HG02885 (cell line): ENCODE results near the gene MRGPRF.

Experiments used
- ATAC-seq: cut with Tn5 transposase; IDR thresholded peaks from one replicate; pipeline ENCODE4 v1.9.1; 2021; ENCODE audit warnings: mild to moderate bottlenecking; ENCODE audit not compliant: unreplicated experiment, poor library complexity

MRGPRF gene, protein sequence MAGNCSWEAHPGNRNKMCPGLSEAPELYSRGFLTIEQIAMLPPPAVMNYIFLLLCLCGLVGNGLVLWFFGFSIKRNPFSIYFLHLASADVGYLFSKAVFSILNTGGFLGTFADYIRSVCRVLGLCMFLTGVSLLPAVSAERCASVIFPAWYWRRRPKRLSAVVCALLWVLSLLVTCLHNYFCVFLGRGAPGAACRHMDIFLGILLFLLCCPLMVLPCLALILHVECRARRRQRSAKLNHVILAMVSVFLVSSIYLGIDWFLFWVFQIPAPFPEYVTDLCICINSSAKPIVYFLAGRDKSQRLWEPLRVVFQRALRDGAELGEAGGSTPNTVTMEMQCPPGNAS

DNA sequence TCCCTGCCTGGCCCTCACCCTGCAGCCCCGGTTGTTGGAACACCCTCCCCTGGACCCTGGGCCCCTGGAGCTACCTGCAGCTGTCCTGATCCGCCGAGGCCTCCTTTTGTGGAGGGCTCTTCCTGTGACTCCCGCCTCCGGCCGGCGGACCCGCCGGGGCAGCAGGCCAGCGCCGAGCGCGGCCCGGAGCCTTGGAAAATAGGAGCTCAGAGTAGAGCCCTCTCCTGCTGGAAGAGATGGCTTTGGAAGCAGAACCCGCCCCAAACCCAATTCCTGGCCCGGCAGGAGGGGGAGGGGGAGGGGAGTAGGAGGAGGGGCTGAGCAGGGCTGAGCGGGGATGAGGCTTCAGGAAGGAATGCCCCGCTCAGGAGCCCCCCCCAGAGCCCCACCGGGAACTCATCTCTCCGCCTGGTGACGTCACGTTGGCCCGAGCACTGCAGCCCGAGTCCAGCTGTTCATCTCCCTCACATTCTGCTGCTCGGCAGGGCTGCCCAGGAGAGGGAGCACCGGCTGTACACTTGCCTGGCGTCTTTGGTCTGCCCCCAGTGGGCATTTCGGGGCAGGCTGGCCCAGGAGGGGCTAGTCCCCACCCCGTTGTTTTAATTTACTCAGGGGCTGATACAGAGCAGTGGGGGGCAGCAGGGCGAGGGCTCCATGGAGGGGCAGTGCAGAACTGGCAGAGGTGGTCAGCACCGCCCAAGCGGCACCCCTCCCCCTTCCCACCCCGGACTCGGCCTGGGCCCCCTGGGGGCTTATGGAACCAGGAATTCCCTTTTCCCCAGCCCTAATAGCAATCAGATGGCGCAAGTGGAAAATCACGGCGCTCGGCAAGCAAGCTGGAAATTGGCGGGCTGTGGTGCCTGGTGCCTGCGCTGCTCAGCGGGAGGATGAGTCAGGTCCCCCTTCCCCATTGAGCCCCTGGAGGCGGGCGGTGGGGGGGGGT is at the start of gene MRGPRF:
Gene MRGPRF, minus strand, starts transcription at position 238 of the 943 bp plus-strand sequence. CDS start 3,345 bp downstream, outside the sequence.
- no peak for ATAC-seq

DNA sequence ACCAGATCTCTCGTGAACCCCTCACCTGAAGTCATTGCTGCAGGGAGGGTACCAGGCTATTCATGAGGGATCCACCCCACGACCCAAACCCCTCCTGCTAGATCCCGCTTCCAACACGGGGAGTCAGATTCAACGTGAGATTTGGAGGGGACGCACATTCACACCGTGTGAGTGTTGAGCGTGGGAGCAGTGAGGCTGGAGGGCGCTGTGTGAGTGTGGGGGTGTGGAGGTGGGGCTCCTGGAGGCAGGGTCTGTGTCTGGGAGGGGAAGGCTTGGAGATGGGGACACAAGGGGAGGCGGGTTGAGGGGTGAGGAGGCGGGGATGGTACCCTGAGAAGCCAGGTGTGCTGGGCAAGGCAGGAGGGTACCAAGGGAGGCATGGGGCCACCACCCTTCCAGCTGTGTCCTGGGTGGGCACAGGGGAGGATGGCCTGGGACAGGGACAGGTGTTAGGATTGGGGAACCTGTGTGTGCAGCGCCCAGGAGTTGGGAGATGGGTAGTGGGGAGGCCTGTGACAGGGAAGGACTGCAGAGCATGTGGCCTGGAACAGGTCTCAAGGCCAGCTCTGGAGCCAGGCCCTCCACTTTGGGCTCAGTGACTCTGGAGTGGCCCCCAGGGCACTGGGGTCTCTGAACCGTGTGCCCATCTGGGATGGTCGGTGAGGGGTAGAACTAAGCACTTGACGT is 49.3 kb upstream of the MRGPRF start:
- ATAC-seq, result no peak

DNA sequence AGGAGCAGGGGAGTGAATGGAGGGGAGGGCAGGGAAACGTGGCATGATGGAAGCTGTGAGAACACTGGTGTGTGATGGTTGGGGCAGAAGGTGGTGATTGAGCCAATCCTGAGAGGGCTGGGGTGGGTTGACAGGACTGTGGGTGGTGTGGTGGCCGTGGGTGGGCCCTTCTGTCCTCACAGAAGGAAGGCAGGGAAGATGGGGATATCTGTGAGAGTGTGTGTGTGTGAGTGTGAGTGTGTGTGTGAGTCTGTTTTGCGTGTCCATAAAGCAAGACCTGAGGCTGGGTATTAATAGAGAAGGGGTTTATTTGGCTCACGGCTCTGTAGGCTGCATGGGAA is 48.6 kb upstream of the MRGPRF start:
- ATAC-seq, result no peak

DNA sequence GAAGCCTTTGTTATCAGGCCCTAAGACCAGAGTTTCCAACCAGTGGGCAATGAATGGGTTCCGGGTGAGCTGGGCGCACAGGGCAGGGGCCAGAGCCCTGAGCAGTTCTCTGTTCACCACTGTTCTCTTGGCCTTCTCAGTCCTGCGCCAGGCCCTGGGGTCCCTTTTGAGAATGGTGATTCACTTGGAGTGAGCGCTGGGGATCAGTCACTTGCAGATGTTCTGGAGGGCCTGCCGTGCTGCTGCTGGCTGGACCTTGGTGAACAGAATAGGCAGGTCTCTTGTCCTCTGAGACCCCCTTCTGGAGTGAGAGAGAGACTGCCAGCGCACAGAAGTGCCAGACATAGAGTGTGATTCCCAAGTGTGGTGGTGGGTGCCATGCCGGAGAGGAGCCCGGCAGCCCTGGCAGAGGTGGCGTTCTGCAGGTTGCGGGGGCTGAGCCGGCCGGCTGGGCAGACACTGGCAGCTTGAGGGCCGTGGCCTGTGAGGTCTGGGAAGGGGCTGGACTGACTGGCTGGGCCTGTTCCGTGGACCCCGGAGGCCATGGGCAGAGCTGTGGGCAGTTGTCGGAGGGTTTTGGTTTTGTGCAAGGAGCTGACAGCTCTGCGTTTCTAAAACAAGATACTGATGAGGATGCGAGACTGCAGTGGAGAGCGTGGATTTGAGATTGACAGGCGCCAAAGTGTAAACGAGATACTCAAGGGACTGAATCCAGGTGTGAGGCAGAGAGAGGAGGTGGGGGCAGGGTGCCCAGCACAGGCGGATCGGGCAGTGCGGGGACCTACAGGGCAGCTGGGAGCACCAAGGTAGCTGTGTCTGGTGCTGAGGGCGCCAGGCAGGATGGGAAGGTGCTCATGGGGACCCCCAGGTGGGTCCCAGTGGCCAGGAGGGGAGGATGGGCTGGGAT is 48.0 kb upstream of the MRGPRF start:
- no peak for ATAC-seq

DNA sequence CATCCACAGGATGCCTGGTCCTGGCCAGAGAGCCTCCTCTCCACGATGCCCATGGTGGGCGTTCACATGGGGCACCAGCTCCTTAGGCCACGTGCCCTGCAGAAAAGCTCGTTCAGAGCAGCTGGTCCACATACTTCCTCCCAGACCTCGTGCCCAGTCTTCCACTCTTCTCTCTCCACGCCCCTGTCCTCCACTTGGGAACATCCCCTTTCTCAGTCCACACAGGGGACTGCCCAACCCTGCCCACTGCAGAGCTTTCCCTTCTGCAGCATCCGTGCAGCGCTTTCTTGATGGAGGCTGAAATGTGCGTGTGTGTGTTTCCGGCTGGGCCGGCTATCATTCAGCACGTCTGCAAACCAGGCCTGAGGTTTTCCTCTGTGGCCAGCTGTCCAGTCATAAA is 46.9 kb upstream of the MRGPRF start:
- ATAC-seq, result no peak

DNA sequence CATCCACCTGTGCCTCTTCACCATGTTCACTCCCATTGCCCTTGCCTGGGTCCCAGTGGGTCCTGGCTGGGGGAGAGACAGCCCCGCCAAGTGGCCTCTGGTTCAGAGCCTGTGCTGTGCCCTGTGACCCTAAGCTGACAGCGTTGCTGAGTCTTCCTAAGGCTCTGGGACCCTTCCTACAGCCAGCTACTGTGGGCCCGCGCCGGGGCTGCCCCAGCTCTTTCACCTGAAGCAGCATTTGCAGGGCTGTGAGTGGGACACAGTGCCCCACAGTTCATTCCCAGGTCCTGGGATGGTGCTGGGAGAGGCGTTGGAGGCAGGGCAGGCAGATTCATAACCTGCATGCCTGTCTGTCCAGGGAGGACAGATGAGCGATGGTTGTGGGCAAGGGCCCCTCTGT is 46.4 kb upstream of the MRGPRF start:
- ATAC-seq, result no peak

DNA sequence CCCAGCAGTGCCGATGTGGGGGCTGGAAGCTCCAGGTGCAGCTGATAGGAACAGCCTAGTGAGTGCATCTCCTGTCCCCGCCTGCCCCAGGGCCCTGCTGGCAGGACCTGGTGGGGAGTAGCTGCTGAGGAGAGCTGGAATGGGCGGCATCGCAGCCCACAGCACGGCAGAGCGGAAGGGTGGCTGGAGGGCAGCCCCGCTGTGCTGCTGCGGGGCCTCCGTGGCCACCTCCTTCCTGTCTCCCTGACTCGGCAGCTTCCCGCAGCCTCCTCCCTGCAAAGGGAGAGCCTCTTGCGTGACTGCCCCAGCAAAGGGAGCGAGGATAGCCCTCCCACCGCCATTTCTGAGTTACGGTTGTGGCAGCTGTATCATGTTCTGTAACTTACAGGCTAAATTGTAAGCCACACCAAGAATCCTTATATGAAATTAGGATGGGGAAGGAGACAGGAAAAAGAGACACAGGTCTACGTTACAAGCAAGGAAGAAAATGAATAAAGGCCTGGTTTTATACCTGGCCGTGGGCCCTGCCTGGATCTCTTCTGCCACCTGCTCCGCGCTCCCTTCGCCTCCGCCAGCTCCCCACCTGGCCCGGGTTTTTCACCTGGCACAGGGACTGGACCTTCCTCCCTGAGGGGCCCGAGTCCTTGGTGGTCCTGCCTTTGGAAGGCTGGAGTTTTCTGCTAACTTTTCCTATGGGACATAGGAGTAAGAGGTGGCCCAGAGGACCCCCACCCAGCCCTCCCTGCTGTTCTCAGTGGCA is 45.6 kb upstream of the MRGPRF start:
- no peak for ATAC-seq

DNA sequence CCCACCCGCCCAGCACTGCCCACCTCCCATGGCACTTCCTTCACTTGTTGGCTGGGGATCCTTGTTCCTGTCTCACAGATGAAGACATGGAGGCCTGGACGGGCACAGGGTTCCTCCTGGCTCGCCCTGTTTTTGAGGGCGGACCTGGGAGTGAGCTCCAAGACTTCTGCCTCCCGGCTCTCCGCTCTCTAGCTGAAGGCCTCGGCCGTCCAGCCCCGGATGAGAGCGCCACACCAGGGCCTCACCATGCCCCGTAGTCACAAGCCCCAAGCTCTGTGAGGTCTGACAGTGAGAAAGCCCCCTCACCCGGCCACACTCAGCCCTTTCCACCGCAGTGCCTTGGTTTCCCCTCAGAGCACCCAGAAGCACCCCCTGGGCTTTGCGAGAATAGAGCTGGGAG is 44.8 kb upstream of the MRGPRF start:
- no peak for ATAC-seq

DNA sequence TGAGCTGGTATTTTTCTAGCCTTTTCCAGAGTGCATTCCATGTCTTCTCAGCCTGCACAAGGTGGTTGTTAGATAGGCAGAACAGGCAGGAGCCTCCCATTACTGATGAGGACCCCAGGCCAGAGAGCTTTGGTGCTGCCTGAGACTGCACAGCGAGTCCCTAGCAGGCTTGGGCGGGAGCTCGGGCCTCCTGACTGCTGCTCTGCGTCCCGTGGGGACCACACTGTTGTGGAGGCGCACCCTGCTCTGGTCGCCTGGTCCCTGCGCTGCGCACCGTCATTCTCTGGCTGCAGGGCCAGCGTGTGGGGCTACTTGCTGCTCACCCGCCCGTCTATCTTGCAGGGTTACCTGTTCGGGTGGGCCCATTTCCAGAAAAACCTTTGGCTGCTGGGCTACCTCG is 44.2 kb upstream of the MRGPRF start:
- no peak for ATAC-seq

DNA sequence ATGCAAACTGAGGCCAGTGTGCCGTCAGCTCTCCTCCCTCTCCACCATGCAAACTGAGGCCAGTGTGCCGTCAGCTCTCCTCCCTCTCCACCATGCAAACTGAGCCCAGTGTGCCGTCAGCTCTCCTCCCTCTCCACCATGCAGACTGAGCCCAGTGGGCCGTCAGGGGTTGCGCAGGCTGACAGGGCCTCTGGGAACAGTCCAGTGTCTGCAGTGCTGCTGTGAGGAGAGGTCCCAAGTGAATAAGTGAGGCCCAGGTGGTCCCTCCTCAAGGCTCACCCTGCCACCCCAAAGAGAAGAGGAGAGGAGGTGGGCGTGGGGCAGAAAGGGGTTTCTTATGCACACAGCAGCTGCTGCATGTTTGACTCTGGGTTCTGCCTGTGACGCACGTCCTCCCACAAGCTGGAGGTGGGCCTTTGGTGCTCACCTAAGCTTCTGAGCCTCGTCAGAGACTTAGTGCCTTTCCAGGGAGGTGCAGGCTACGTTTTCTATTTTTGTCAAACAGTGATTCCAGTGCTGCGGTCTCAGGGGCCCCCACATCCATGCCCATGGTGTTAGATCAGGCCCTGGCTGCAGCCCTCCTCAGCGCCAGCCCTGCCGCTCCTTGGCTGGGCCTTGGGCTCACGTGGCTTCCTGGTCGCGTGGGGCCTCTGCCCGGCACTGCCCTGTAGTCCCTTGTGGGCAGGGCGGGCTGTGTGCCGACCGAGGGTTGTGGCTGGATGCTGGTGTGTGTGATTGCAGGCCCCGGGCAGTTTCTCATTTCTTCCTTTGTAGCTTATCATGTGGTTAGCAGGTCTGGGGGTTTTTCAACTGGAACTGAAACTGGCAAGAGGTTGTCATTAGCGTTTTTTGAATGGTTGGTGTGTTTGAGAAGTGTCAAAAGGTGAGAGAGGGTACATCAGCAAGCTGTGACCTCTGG is 42.8 kb upstream of the MRGPRF start:
- ATAC-seq, result peak; percentile 84

DNA sequence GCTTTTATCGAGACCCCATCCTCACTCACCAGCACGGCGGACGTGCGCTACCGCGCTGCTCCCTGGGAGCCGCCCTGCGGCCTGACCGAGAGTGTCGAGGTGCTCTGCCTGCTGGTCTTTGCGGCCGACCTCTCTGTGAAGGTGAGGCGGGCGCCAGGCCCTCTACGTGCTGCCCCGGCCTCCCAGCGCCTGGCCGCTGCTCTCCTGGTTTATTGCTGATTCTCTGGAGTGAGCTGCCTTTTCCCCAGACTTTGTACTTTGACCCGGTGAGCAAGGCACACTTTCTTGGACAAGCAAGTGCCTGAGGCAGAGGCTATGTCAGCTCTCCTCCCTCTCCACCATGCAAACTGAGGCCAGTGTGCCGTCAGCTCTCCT is 42.2 kb upstream of the MRGPRF start:
- no peak for ATAC-seq

DNA sequence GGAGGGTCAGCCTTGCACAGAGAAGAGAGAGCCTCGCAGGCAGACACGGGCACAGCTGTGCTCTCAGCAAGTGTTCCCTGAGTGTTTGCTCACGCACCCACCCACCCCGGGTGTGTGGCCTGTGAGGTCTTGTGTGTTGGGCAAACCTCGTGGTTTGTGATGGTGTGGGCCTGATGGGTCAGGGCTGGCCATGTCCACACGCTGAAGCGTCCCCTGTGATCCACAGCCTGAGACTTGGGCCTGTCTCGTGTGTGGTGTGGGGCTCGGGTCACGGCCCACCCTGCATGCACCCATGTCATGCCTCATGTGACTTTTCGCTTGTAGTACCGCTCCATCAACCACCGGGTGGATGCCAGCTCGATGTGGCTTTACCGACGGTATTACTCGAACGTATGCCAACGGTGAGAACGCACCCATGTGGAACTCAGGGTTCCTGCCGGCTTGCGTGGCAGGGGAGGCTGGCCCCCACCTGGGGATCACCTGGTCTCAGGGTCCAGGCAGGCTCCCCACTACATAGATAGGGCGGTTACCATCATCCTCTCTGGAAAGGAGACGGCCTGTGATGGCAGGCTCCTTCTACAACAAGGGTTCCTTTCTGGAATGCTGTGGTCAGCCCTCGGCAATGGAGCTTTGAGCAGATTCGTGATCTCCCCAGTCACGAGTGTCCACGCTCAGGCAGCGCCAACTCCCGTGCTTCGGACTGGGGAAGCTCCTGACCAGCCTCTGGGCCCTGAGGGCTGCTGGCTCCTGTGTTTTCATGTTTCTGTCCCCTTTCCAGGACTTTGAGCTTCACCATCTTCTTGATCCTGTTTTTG is 41.6 kb upstream of the MRGPRF start:
- ATAC-seq, result no peak

DNA sequence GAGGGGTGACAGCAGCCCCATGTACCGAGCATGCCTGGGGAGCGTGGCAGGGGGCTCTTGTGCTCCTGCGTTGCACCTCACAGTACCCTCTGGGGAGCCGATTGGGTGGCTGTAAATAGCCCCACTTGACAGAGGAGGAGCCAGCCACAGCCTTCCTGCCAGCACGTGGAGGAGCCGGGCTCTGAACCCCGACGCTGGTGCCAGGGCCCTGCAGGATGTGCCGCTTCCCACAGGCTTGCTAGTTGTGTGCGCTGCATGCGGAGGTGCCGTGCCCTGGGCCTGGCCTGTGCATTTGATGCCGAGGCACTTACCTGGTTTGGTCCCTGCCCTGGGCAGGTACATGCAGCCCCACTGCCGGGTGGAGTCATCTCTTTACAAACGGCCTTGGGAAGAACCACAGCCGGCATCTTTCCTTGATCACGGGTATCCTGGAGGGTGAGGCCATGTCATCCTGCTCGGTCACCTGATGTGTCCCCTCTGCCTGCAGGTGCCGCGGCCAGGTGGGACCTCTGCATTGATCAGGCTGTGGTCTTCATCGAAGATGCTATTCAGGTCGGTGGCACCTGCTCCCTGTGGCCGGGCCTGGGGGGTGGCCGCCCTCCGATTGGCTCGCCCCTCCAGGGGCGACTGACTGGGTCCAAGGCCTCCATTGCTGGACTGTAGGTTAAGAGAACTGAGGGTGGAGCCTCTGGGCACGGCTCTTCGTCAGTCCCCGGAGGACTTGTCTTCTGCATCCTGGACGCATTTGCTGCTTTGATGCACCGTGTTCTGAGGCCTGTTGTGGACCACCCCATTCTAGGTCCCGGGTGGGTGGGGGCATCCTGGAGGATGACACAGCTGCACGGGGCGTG is 40.7 kb upstream of the MRGPRF start:
- ATAC-seq, result no peak

DNA sequence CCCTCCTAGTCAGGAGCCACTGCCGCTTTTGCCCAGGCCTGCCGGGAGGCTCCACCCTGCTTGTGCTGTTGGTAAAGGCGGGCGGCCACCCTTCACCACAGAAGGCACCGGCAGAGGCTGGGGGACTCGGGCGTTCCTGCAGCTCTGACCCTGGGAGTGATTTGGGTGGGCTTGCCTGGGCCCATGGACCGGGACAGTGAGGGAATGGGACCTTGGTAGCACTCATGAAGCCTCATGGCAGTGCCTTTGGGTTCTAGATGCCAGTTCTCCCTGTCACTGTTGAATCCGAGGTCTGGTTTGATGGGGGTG is 40.1 kb upstream of the MRGPRF start:
- ATAC-seq, result no peak

DNA sequence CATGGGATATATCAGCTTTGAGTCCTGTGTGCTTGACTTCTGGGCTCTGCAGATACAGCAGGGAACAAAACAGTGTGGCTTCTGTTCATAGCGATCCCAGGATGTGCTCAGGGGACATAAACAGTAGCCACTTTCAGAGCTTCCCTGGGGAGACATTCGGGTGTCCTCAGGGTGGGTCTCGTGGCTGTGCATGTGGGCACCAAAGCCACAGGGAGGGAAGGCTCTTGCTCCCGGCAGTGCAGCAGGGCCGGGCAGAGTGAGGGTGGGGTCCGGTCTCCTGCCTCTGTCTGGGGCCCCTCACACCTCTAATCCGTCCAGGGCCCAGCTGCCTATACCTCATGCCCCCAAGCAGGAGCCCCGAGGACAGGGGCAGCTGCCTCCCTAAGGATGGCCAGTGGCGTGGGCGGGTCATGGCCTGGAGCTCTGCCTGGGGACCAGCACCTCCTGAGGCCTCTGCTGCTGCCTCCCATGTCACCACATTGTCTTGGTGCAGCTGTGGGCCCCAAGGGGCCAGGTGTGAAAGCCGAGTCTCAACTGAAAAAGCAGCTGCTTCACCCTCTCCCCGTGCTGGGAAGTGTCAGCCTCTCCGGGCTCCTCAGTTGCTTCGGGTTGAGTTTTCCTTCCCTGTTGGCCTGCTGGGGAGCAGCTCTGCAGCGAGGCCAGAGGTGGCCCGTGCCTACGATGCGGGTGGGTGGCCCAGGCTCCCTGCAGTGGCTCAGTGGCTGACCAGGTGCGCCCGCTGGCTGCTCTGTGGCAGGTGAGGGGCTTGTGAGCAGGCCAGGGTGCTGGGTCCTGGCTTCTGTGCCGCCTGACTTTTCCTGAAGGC is 39.5 kb upstream of the MRGPRF start:
- no peak for ATAC-seq
